Putamen (tissue), 1 donor: Measurements from ENCODE around the gene MCOLN3.
"Not testable (repeated sequence)": the region's sequence is repeated elsewhere in the genome, so short reads cannot be mapped to it uniquely, and the experiment has no call there.

Experiments
- DNase-seq: peaks from one replicate; pipeline ENCODE4 v3.0.0-alpha.2; 2016; ENCODE audit warnings: low spot score

The MCOLN3 gene

GRCh38 chr1:85047472-85048295 lies 616 bp downstream of the MCOLN3 start:
- DNase-seq = no peak

- DNase-seq = no peak
Observed at GRCh38 chr1:85047144-85047471, 1.2 kb downstream of the MCOLN3 start.

GRCh38 chr1:85042413-85042812 lies 5.9 kb downstream of the MCOLN3 start:
- no peak for DNase-seq

GRCh38 chr1:85041793-85042192 lies 6.5 kb downstream of the MCOLN3 start:
- no peak for DNase-seq

- no peak for DNase-seq
Observed at GRCh38 chr1:85033221-85033620, 15.1 kb downstream of the MCOLN3 start.

- DNase-seq = no peak
Observed at GRCh38 chr1:85030536-85030935, 17.8 kb downstream of the MCOLN3 start.

GRCh38 chr1:85028151-85028550 lies 20.1 kb downstream of the MCOLN3 start:
- DNase-seq = no peak

GRCh38 chr1:85027242-85027983 lies 20.9 kb downstream of the MCOLN3 start:
- no peak for DNase-seq

GRCh38 chr1:85025940-85026339 lies 22.4 kb downstream of the MCOLN3 start:
- no peak for DNase-seq

- no peak for DNase-seq
Observed at GRCh38 chr1:85024736-85025135, 23.6 kb downstream of the MCOLN3 start.

- DNase-seq = no peak
Observed at GRCh38 chr1:85022700-85023099, 25.6 kb downstream of the MCOLN3 start.

GRCh38 chr1:85019994-85020393 lies 28.3 kb downstream of the MCOLN3 start:
- DNase-seq = no peak

- DNase-seq = no peak
Observed at GRCh38 chr1:85015826-85016225, 32.5 kb downstream of the MCOLN3 start.

GRCh38 chr1:85005641-85006040 lies 42.7 kb downstream of the MCOLN3 start:
- DNase-seq = not testable (repeated sequence)

GRCh38 chr1:85001742-85002141 lies 46.6 kb downstream of the MCOLN3 start:
- DNase-seq = no peak

GRCh38 chr1:84998642-84999280 lies 49.5 kb downstream of the MCOLN3 start:
- DNase-seq = no peak

GRCh38 chr1:84997667-84998600 lies 50.4 kb downstream of the MCOLN3 start:
- DNase-seq = no peak

GRCh38 chr1:84996846-84997666 lies 51.2 kb downstream of the MCOLN3 start, which contains the start of gene MCOLN2:
MCOLN2 (minus strand) TSS chr1:84997113; CDS start chr1:84996872, 241 bp downstream.
- DNase-seq = no peak

- DNase-seq = no peak
Observed at GRCh38 chr1:84995484-84996334, 52.6 kb downstream of the MCOLN3 start.
